ENCODE data around the gene MBP.
A peak's percentile ranks its signal among the peaks of the same experiment; 100 is the strongest.

Gene MBP

GRCh38 chr18:77119101-77119850, 13.3 kb downstream of the MBP start:
- Histone ChIP-seq H3K9me3 (no peaks in the 10 kb centered on the region), H3K27ac (no peak overlapping the region), H3K36me3 (no peaks in the 10 kb centered on the region), H3K27me3 (no peaks in the 10 kb centered on the region), H3K4me1 (peaks cover 0 to 14% (median 7%) of the 10 kb centered on the region in 4 donors), H3K4me3 (no peak overlapping the region)
- TF ChIP-seq CTCF (IDR thresholded peaks at IDR 0.05), result no peak
- intact Hi-C loops (cut with DNase I; ENCODE audit: low total_unique reads), result no loop called here
- no peak for DNase-seq

- DNase-seq, result no peak
These were observed 14.1 kb downstream of the MBP start for GRCh38 chr18:77118256-77119090.

GRCh38 chr18:77116201-77117080, 16.1 kb downstream of the MBP start:
- TF ChIP-seq CTCF (IDR thresholded peaks at IDR 0.05), result no peak
- H3K27me3 ChIP-seq, result no peaks in the 10 kb centered on the region
- H3K4me1 ChIP-seq, result peaks cover 0 to 27% (median 19%) of the 10 kb centered on the region in 4 donors
- no peaks in the 10 kb centered on the region for H3K36me3 ChIP-seq
- intact Hi-C loops (cut with DNase I; ENCODE audit: low total_unique reads), result no loop called here
- no peak for DNase-seq
- H3K4me3 ChIP-seq, result no peak overlapping the region
- no peaks in the 10 kb centered on the region for H3K9me3 ChIP-seq
- peak overlapping the region in 1 of 2 donors; percentile 83 for H3K27ac ChIP-seq

More at GRCh38 chr18:77118256-77119090, 14.1 kb downstream of the MBP start:
- peaks cover 0 to 22% (median 15%) of the 10 kb centered on the region in 4 donors for H3K4me1 ChIP-seq
- H3K27ac ChIP-seq, result no peak overlapping the region
- no peak overlapping the region for H3K4me3 ChIP-seq
- no peaks in the 10 kb centered on the region for H3K27me3 ChIP-seq
- TF ChIP-seq CTCF (IDR thresholded peaks at IDR 0.05), result no peak
- H3K9me3 ChIP-seq, result no peaks in the 10 kb centered on the region
- intact Hi-C loops (cut with DNase I; ENCODE audit: low total_unique reads), result no loop called here
- no peaks in the 10 kb centered on the region for H3K36me3 ChIP-seq

- peak in 1 of 2 donors; percentile 65 for DNase-seq
- Histone ChIP-seq H3K9me3 (no peaks in the 10 kb centered on the region), H3K27me3 (no peaks in the 10 kb centered on the region), H3K27ac (peak overlapping the region; percentile 78 to 83), H3K4me1 (peaks cover 0 to 27% (median 19%) of the 10 kb centered on the region in 4 donors), H3K36me3 (peaks cover 0 to 3% (median 0%) of the 10 kb centered on the region in 3 donors), H3K4me3 (no peak overlapping the region)
- intact Hi-C loops (cut with DNase I; ENCODE audit: low total_unique reads), result no loop called here
- TF ChIP-seq CTCF (IDR thresholded peaks at IDR 0.05), result no peak
These were observed 17.2 kb downstream of the MBP start for GRCh38 chr18:77115192-77115953.
